HG03159 (cell line): ENCODE measurements around the gene FKBP5.
"Not testable (repeated sequence)": the region's sequence is repeated elsewhere in the genome, so short reads cannot be mapped to it uniquely, and the experiment has no call there.

Source experiments
- ATAC-seq: cut with Tn5 transposase; IDR thresholded peaks from one replicate; pipeline ENCODE4 v1.9.1; 2021; ENCODE audit warnings: mild to moderate bottlenecking, moderate library complexity; ENCODE audit not compliant: unreplicated experiment

FKBP5 gene

GRCh38 chr6:35724059-35724458 lies 35.3 kb upstream of the FKBP5 start:
- no peak for ATAC-seq

- ATAC-seq: no peak
These were observed 34.9 kb upstream of the FKBP5 start for GRCh38 chr6:35723587-35723986.

GRCh38 chr6:35722121-35722761 lies 33.5 kb upstream of the FKBP5 start:
- ATAC-seq: no peak

- peak; percentile 60 for ATAC-seq
These were observed 31.4 kb upstream of the FKBP5 start for GRCh38 chr6:35719830-35720733.

- ATAC-seq: peak; percentile 14
These were observed 30.7 kb upstream of the FKBP5 start for GRCh38 chr6:35719404-35719829.

GRCh38 chr6:35718911-35719381 lies 30.2 kb upstream of the FKBP5 start:
- no peak for ATAC-seq

- no peak for ATAC-seq
These were observed 29.6 kb upstream of the FKBP5 start for GRCh38 chr6:35718375-35718736.

GRCh38 chr6:35717449-35718374 lies 29.0 kb upstream of the FKBP5 start:
- ATAC-seq: no peak

GRCh38 chr6:35716798-35717197 lies 28.1 kb upstream of the FKBP5 start:
- no peak for ATAC-seq

GRCh38 chr6:35713006-35713767 lies 24.5 kb upstream of the FKBP5 start:
- no peak for ATAC-seq

GRCh38 chr6:35711731-35712130 lies 23.0 kb upstream of the FKBP5 start:
- no peak for ATAC-seq

- no peak for ATAC-seq
These were observed 21.6 kb upstream of the FKBP5 start for GRCh38 chr6:35710241-35710847.

- no peak for ATAC-seq
These were observed 19.9 kb upstream of the FKBP5 start for GRCh38 chr6:35708585-35708984.

GRCh38 chr6:35707714-35708407 lies 19.1 kb upstream of the FKBP5 start:
- no peak for ATAC-seq

GRCh38 chr6:35706468-35706867 lies 17.8 kb upstream of the FKBP5 start:
- no peak for ATAC-seq

GRCh38 chr6:35703554-35703953 lies 14.8 kb upstream of the FKBP5 start:
- no peak for ATAC-seq

GRCh38 chr6:35698858-35699257 lies 10.1 kb upstream of the FKBP5 start:
- no peak for ATAC-seq

- ATAC-seq: not testable (repeated sequence)
These were observed 9.7 kb upstream of the FKBP5 start for GRCh38 chr6:35698430-35698829.

GRCh38 chr6:35694462-35694861 lies 5.7 kb upstream of the FKBP5 start:
- ATAC-seq: no peak
